Measurements from ENCODE around the gene GATA3.

The GATA3 gene

GRCh38 chr10:8051109-8051821, 3.2 kb upstream of the GATA3 start:
- no peak for DNase-seq

GRCh38 chr10:8051851-8052257, 2.6 kb upstream of the GATA3 start:
- no peak for DNase-seq

DNA sequence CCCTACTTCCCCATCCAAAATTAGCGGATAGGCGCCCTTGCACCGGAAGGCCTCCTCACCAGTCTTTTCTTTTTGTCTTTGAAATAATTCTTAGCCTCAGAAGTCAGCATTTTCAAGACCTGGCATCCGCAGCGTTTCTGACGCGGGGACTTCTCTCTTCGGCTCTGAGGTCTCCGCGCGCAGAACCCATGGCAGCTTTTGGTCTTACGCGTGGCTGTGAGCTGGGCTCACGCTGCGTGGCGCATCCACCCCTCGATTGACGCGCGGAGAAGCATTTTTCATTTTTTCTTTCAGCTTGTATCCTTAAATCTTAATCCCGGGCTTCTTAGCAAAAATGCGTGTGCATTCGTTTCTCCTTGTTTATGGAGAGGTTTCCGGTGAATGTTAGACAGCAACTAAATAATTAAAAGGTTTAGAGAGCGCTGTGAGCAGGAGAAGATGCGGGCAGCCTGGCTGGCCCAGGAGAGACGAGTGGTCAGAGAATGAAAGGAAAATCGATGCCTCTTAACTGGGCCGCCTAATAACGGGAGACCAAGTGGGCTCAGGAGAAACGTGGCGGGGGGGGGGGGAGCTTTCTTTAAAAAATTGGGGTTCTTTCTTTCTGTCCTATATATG, 2.0 kb upstream of the GATA3 start:
- no peak for DNase-seq

DNA sequence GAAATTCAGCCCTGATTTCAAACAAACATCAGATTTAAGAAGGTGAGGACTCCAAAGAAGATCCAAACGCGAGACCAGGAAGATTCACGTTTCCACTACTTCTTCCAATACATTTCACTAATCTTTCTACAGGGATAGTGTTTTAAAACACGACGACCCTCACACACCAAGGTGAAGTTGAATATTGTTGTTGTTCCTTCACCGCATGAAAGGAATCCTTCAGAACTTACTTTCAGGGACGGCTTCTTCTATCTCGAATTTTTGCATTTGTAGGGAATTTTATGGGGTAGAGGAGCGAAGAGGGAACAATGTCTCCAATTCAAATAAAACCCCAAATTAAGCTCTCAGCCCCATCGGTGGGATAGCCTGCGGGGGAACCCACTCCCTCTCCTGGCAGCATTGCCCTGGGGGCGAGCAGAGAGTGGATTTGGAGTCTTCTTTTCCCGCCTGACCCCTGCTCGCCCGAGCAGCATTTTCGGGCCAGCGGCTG, 1.5 kb upstream of the GATA3 start:
- DNase-seq = no peak

- DNase-seq = peak; percentile 95
These were observed 843 bp upstream of the GATA3 start for GRCh38 chr10:8053446-8054243.

GRCh38 chr10:8054244-8054493, 319 bp upstream of the GATA3 start:
- DNase-seq = no peak

DNA sequence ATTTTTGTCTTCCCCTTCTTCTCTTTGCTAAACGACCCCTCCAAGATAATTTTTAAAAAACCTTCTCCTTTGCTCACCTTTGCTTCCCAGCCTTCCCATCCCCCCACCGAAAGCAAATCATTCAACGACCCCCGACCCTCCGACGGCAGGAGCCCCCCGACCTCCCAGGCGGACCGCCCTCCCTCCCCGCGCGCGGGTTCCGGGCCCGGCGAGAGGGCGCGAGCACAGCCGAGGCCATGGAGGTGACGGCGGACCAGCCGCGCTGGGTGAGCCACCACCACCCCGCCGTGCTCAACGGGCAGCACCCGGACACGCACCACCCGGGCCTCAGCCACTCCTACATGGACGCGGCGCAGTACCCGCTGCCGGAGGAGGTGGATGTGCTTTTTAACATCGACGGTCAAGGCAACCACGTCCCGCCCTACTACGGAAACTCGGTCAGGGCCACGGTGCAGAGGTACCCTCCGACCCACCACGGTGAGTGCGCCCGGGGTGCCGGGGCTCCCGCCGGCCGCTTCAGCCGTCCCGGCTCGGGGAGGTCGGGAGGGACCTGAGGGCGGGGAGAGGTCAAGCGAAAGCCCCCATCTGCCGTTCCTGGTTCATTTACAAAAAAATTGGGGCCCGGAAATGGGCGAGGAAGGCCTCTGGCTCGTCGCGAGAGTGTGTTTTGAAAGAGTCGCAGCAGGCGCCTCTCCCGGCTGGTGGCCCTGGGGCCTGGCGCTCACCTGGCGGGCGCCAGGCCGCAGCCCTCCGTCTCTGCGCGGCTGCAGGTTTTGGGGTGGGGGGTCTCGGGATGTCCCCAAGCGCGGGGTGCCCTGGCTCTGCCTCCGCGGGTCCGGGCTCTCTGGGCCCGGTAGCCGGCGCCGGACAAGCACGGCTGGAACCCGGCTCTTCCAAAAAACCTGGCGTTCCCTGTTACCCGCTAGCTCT, 1.2 kb downstream of the GATA3 start:
- DNase-seq = no peak

DNA sequence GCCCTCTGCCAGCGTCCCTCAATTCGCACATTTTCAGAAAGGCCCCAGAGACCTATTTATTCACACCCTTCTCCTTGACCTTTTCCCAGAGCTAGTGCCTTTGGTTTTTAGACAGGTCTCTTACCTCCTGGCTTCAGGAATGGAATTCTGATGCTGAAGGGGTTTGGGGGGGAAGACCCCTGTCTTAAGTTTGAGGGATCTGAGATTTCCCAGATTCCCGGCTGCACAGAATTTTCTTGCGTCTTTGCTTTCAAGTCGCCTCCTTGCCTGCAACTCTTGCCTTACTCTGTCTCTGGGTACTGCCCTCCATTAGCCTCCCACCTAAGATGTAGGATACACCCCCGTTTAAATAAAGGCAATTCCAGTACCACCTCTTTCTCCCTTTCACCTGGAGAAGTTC, 1.9 kb downstream of the GATA3 start:
- no peak for DNase-seq

DNA sequence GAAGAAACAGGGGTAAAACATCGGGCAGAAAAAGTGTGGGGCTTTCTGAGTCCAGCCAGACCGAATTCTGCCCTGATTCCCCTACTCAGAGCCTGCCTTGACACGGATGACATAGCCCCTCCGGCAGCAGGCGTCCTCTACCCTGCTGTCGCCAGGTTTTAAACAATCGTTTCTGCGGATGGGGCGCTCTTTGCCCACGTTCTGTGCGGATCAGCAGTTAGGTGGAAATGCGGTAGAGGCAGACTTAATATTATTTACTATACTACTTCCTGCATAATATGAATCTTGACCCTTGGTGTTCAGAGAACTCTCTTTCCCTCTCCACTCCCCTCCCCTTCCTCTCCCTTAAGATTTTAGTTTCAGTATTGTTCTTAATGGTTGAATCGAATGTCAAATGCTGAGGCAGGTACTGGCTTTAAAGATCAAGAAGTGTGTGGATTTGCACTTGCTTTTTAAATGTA, 2.4 kb downstream of the GATA3 start:
- peak; percentile 55 for DNase-seq

DNA sequence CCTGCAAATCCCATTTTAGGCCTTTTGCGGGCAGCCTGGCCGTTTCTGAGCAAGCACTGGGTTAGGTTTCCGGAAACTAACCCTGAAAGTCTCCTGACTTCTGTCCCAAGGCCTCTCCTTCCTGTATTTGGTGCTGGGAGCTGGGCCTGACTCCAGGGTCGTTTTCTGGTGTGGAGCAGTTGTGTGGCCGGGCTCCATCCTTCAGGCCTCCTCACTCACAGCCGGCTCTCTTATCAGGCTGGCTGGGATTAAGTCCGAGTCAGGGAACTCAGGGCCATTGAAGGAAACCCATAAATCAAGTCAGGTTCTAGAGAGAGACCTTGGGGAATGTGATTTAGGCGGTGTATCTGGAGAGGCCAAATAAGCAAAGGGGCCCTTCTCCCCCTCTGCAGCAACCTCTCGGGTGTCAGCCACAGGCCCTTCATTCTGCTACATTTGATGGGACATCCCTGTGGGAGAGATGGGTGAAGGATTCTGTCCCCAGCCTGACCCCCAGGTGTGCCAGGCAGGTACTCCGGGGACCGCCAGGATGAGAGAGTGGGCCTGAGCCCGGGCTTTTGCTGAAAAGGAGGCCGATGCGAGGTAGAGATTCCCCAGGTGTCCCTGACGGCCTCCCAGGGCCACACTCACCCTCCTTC, 3.3 kb downstream of the GATA3 start:
- DNase-seq = no peak

DNA sequence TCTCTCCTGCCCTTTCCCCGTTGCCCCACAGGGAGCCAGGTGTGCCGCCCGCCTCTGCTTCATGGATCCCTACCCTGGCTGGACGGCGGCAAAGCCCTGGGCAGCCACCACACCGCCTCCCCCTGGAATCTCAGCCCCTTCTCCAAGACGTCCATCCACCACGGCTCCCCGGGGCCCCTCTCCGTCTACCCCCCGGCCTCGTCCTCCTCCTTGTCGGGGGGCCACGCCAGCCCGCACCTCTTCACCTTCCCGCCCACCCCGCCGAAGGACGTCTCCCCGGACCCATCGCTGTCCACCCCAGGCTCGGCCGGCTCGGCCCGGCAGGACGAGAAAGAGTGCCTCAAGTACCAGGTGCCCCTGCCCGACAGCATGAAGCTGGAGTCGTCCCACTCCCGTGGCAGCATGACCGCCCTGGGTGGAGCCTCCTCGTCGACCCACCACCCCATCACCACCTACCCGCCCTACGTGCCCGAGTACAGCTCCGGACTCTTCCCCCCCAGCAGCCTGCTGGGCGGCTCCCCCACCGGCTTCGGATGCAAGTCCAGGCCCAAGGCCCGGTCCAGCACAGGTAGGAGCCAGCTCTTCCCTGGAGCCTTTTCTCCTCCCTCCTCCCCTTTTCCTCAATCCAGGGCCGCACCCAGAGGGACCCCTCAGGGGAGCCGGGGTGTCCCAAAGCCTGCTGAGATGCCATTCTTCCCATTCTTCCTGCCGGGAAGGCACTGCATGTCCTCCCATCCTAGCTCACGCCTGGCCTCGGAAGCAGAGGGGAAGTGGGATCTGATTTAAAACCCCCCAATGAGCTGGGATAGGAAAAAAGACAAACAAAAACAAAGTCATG, 4.0 kb downstream of the GATA3 start:
- DNase-seq = no peak

DNA sequence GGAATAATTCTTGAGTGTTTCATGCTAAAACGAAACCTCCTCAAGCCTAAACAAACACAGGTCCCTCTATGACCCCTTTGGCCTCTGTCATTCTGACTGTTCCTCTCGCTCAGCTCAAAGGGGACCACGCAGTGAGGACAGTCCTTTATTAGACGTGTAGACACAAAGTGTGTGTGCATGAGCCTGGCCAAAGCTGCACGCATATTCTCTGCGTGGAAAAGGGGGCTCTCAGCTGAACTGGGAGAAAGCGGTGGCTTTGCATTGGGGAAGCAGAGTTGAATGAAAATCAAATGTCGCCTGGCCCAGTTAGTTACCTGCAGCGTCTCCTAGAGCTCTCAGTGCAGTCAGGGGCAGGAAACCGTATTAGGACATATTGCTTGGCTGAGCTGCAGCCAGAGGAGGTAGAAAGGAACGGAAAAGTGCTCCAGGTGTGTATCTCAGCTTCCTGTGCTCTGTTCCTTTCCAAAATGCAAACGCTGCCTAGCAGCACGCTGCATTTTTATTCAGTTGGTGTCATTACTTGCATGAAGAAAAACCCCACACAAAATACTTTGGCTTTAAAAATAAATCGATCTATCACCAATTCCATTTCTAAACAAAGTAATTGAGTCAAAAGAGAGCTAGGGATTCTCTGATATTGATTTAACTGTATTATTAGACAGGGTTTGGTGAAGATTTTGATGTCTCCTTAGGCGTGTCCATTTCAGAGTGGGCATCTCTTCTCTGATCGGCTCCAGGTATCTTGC, 4.9 kb downstream of the GATA3 start:
- no peak for DNase-seq

GRCh38 chr10:8060010-8060703, 5.7 kb downstream of the GATA3 start:
- peak; percentile 49 for DNase-seq

GRCh38 chr10:8060704-8061121, 6.2 kb downstream of the GATA3 start:
- DNase-seq = no peak

DNA sequence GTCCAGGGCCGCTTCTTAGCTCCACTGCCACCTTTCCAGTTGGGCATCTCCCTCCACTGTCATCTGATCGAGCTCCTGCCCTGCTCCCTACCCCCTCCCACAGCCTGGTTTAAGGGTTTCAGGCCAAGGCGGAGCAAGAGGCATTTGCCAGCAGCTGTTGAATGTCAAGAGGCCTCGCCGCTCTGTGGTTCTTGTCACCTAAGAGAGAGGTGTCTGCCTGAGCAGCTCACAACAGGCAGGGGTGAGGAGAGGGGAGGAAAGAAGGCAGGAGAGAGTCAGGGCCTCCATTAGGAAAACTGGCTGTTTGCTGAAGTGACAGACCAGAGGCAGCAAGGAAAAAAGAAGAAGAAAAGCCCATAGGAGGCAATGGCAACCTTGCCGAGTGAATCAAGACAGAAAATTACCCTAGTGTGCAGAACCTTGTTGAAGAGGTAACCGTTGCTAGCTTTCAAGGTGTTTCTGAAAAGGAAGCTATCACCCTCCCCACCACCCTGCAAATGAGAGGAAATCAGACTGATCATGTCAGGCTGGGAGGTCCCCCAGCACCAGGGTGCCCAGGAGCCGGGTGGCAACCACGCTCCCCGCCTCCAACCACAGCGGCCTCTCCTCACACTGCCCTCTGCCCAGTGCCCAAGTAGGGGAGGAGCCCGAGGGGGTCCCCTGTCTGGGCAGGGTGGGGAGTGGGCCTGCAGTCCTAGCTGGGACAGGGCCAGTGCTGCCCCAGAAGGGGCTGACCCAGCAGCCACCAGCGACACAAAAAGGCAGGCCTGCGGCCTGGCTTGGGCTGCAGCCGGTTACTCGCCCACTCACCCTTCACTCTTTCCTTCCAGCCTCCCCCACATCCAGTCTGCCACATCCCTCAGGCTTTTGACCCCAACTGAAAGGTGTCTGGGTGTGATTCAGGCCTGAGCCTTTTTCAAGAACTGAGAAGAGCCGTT, 7.1 kb downstream of the GATA3 start:
- DNase-seq = peak; percentile 46

DNA sequence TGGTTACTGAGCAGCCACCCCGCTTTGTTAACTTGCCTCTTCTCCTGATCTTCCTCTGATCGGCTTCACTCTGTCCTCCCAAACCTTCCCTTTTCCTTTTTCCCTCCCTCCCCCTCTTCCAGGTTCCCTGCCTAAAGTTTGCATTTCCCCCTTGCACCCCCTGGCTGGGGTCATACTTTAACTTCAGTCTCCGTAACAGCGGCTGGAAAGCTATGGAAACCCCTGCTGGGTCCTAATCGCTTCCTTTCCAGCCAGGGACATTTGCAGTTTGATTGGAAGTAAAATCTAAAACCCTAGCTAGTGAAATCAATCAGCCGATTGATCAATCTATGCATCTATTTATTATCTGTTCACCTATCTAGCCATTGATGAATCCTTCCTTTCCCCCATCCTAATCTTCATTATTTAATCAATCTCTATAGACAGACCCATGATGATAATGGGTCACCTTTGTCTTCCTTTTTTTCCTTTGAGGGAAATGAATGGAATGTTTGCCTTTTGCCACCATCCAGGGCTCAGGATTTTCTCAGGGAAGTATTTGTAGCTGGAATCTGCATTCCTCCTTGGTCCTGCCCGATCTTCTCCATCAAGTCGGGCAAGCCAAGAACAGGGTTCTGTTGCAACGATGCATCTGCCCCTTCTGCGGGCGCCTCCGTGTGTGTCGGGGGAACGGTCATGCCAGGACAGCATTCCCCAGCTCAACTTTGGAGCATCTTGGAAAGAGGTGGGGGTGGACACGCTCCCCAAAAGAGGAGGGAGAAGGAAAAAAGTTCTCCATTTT, 8.8 kb downstream of the GATA3 start:
- no peak for DNase-seq

DNA sequence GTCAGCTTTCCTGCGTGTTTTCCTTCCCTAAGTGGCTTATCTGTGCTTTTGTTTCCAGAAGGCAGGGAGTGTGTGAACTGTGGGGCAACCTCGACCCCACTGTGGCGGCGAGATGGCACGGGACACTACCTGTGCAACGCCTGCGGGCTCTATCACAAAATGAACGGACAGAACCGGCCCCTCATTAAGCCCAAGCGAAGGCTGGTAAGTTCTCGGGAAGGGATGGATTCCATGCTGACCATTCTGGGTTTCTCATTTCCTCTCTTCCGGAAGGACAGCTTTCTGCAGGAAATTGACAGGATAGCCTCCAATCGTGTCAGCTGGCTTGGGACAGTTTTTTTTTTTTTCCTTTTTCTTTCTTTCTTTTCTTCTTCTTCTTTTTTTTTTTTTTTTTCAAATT, 9.4 kb downstream of the GATA3 start:
- DNase-seq = no peak

GRCh38 chr10:8064436-8064835, 9.9 kb downstream of the GATA3 start:
- DNase-seq = no peak

Measured in activated CD4-positive, alpha-beta T cell treated with anti-CD3 and anti-CD28 coated beads, Interleukin-2, amount 50 U/mL, for 1 hour (primary cell).